Measurements from ENCODE around the gene CIPC.

CIPC gene

GRCh38 chr14:77110286-77110685 lies 12.2 kb downstream of the CIPC start:
- H3K4me1 ChIP-seq (ENCODE audit: control insufficient read depth in 2 of 2, insufficient read depth in 2 of 2, low read length in 2 of 2) = no peaks in the 10 kb centered on the region

GRCh38 chr14:77111021-77111420 lies 13.0 kb downstream of the CIPC start:
- Histone ChIP-seq H3K9ac (ENCODE audit: low read depth in 1 of 2, low read length in 2 of 2) (peak overlapping the region in 1 of 2 donors; percentile 2), H3K36me3 (ENCODE audit: control insufficient read depth in 2 of 2, insufficient read depth in 2 of 2, low read length in 2 of 2) (peaks cover 68 to 71% of the 10 kb centered on the region in 2 donors), H3K4me1 (ENCODE audit: control insufficient read depth in 2 of 2, insufficient read depth in 2 of 2, low read length in 2 of 2) (no peaks in the 10 kb centered on the region), H3K27ac (ENCODE audit: low read depth in 2 of 2, low read length in 2 of 2) (peak overlapping the region in 1 of 2 donors; percentile 9), H3K9me3 (ENCODE audit: control insufficient read depth in 2 of 2, low read length in 2 of 2) (no peaks in the 10 kb centered on the region), H3K4me3 (ENCODE audit: low read length in 2 of 2) (no peak overlapping the region), H3K27me3 (ENCODE audit: control insufficient read depth in 2 of 2, insufficient read depth in 2 of 2, low read length in 2 of 2) (no peaks in the 10 kb centered on the region)

More at GRCh38 chr14:77110286-77110685, 12.2 kb downstream of the CIPC start:
- peaks cover 70 to 71% of the 10 kb centered on the region in 2 donors for H3K36me3 ChIP-seq (ENCODE audit: control insufficient read depth in 2 of 2, insufficient read depth in 2 of 2, low read length in 2 of 2)
- H3K27me3 ChIP-seq (ENCODE audit: control insufficient read depth in 2 of 2, insufficient read depth in 2 of 2, low read length in 2 of 2) = no peaks in the 10 kb centered on the region
- no peak overlapping the region for H3K4me3 ChIP-seq (ENCODE audit: low read length in 2 of 2)
- H3K27ac ChIP-seq (ENCODE audit: low read depth in 2 of 2, low read length in 2 of 2) = no peak overlapping the region
- H3K9ac ChIP-seq (ENCODE audit: low read depth in 1 of 2, low read length in 2 of 2) = no peak overlapping the region
- no peaks in the 10 kb centered on the region for H3K9me3 ChIP-seq (ENCODE audit: control insufficient read depth in 2 of 2, low read length in 2 of 2)

- no peaks in the 10 kb centered on the region for H3K27me3 ChIP-seq (ENCODE audit: control insufficient read depth in 2 of 2, insufficient read depth in 2 of 2, low read length in 2 of 2)
- peaks cover 51 to 59% of the 10 kb centered on the region in 2 donors for H3K36me3 ChIP-seq (ENCODE audit: control insufficient read depth in 2 of 2, insufficient read depth in 2 of 2, low read length in 2 of 2)
- no peaks in the 10 kb centered on the region for H3K9me3 ChIP-seq (ENCODE audit: control insufficient read depth in 2 of 2, low read length in 2 of 2)
- H3K4me1 ChIP-seq (ENCODE audit: control insufficient read depth in 2 of 2, insufficient read depth in 2 of 2, low read length in 2 of 2) = no peaks in the 10 kb centered on the region
- no peak overlapping the region for H3K27ac ChIP-seq (ENCODE audit: low read depth in 2 of 2, low read length in 2 of 2)
- no peak overlapping the region for H3K9ac ChIP-seq (ENCODE audit: low read depth in 1 of 2, low read length in 2 of 2)
- no peak overlapping the region for H3K4me3 ChIP-seq (ENCODE audit: low read length in 2 of 2)
Measured at GRCh38 chr14:77113644-77114043, 15.6 kb downstream of the CIPC start.

GRCh38 chr14:77114609-77115008 lies 16.6 kb downstream of the CIPC start:
- no peak overlapping the region for H3K27ac ChIP-seq (ENCODE audit: low read depth in 2 of 2, low read length in 2 of 2)
- no peaks in the 10 kb centered on the region for H3K27me3 ChIP-seq (ENCODE audit: control insufficient read depth in 2 of 2, insufficient read depth in 2 of 2, low read length in 2 of 2)
- peaks cover 44 to 52% of the 10 kb centered on the region in 2 donors for H3K36me3 ChIP-seq (ENCODE audit: control insufficient read depth in 2 of 2, insufficient read depth in 2 of 2, low read length in 2 of 2)
- no peak overlapping the region for H3K9ac ChIP-seq (ENCODE audit: low read depth in 1 of 2, low read length in 2 of 2)
- no peaks in the 10 kb centered on the region for H3K4me1 ChIP-seq (ENCODE audit: control insufficient read depth in 2 of 2, insufficient read depth in 2 of 2, low read length in 2 of 2)
- H3K9me3 ChIP-seq (ENCODE audit: control insufficient read depth in 2 of 2, low read length in 2 of 2) = no peaks in the 10 kb centered on the region
- H3K4me3 ChIP-seq (ENCODE audit: low read length in 2 of 2) = no peak overlapping the region

- Histone ChIP-seq H3K9ac (ENCODE audit: low read depth in 1 of 2, low read length in 2 of 2) (no peak overlapping the region), H3K27ac (ENCODE audit: low read depth in 2 of 2, low read length in 2 of 2) (no peak overlapping the region), H3K4me1 (ENCODE audit: control insufficient read depth in 2 of 2, insufficient read depth in 2 of 2, low read length in 2 of 2) (peaks cover 8 to 9% of the 10 kb centered on the region in 2 donors), H3K4me3 (ENCODE audit: low read length in 2 of 2) (no peak overlapping the region), H3K27me3 (ENCODE audit: control insufficient read depth in 2 of 2, insufficient read depth in 2 of 2, low read length in 2 of 2) (no peaks in the 10 kb centered on the region), H3K36me3 (ENCODE audit: control insufficient read depth in 2 of 2, insufficient read depth in 2 of 2, low read length in 2 of 2) (peaks cover 35 to 44% of the 10 kb centered on the region in 2 donors), H3K9me3 (ENCODE audit: control insufficient read depth in 2 of 2, low read length in 2 of 2) (no peaks in the 10 kb centered on the region)
Measured at GRCh38 chr14:77116172-77116817, 18.2 kb downstream of the CIPC start.

GRCh38 chr14:77119851-77120250 lies 21.8 kb downstream of the CIPC start:
- peak overlapping the region in 1 of 2 donors; percentile 38 for H3K27ac ChIP-seq (ENCODE audit: low read depth in 2 of 2, low read length in 2 of 2)
- peaks cover 40% of the 10 kb centered on the region in 2 donors for H3K4me1 ChIP-seq (ENCODE audit: control insufficient read depth in 2 of 2, insufficient read depth in 2 of 2, low read length in 2 of 2)
- no peak overlapping the region for H3K9ac ChIP-seq (ENCODE audit: low read depth in 1 of 2, low read length in 2 of 2)
- H3K4me3 ChIP-seq (ENCODE audit: low read length in 2 of 2) = peak overlapping the region in 1 of 2 donors; percentile 9
- H3K9me3 ChIP-seq (ENCODE audit: control insufficient read depth in 2 of 2, low read length in 2 of 2) = no peaks in the 10 kb centered on the region
- H3K27me3 ChIP-seq (ENCODE audit: control insufficient read depth in 2 of 2, insufficient read depth in 2 of 2, low read length in 2 of 2) = no peaks in the 10 kb centered on the region
- H3K36me3 ChIP-seq (ENCODE audit: control insufficient read depth in 2 of 2, insufficient read depth in 2 of 2, low read length in 2 of 2) = peaks cover 5 to 26% of the 10 kb centered on the region in 2 donors

GRCh38 chr14:77120771-77121743 lies 23.0 kb downstream of the CIPC start:
- H3K4me1 ChIP-seq (ENCODE audit: control insufficient read depth in 2 of 2, insufficient read depth in 2 of 2, low read length in 2 of 2) = peaks cover 44 to 46% of the 10 kb centered on the region in 2 donors
- no peaks in the 10 kb centered on the region for H3K9me3 ChIP-seq (ENCODE audit: control insufficient read depth in 2 of 2, low read length in 2 of 2)
- H3K4me3 ChIP-seq (ENCODE audit: low read length in 2 of 2) = peak overlapping the region in 1 of 2 donors; percentile 13
- H3K36me3 ChIP-seq (ENCODE audit: control insufficient read depth in 2 of 2, insufficient read depth in 2 of 2, low read length in 2 of 2) = peaks cover 3 to 21% of the 10 kb centered on the region in 2 donors
- peak overlapping the region; percentile 86 to 91 for H3K27ac ChIP-seq (ENCODE audit: low read depth in 2 of 2, low read length in 2 of 2)
- H3K9ac ChIP-seq (ENCODE audit: low read depth in 1 of 2, low read length in 2 of 2) = peak overlapping the region; percentile 24 to 42
- H3K27me3 ChIP-seq (ENCODE audit: control insufficient read depth in 2 of 2, insufficient read depth in 2 of 2, low read length in 2 of 2) = peaks cover 0 to 2% of the 10 kb centered on the region in 2 donors

GRCh38 chr14:77122526-77123125 lies 24.6 kb downstream of the CIPC start:
- H3K4me1 ChIP-seq (ENCODE audit: control insufficient read depth in 2 of 2, insufficient read depth in 2 of 2, low read length in 2 of 2) = peaks cover 44 to 46% of the 10 kb centered on the region in 2 donors
- H3K27ac ChIP-seq (ENCODE audit: low read depth in 2 of 2, low read length in 2 of 2) = peak overlapping the region; percentile 86 to 91
- peaks cover 0 to 13% of the 10 kb centered on the region in 2 donors for H3K36me3 ChIP-seq (ENCODE audit: control insufficient read depth in 2 of 2, insufficient read depth in 2 of 2, low read length in 2 of 2)
- H3K27me3 ChIP-seq (ENCODE audit: control insufficient read depth in 2 of 2, insufficient read depth in 2 of 2, low read length in 2 of 2) = peaks cover 0 to 2% of the 10 kb centered on the region in 2 donors
- H3K9ac ChIP-seq (ENCODE audit: low read depth in 1 of 2, low read length in 2 of 2) = peak overlapping the region in 1 of 2 donors; percentile 1
- peak overlapping the region in 1 of 2 donors; percentile 1 for H3K4me3 ChIP-seq (ENCODE audit: low read length in 2 of 2)
- no peaks in the 10 kb centered on the region for H3K9me3 ChIP-seq (ENCODE audit: control insufficient read depth in 2 of 2, low read length in 2 of 2)

GRCh38 chr14:77123381-77124325 lies 25.6 kb downstream of the CIPC start:
- peak overlapping the region in 1 of 2 donors; percentile 76 for H3K4me3 ChIP-seq (ENCODE audit: low read length in 2 of 2)
- peak overlapping the region; percentile 86 to 91 for H3K27ac ChIP-seq (ENCODE audit: low read depth in 2 of 2, low read length in 2 of 2)
- peaks cover 0 to 10% of the 10 kb centered on the region in 2 donors for H3K36me3 ChIP-seq (ENCODE audit: control insufficient read depth in 2 of 2, insufficient read depth in 2 of 2, low read length in 2 of 2)
- H3K9ac ChIP-seq (ENCODE audit: low read depth in 1 of 2, low read length in 2 of 2) = peak overlapping the region; percentile 60 to 78
- H3K9me3 ChIP-seq (ENCODE audit: control insufficient read depth in 2 of 2, low read length in 2 of 2) = no peaks in the 10 kb centered on the region
- H3K4me1 ChIP-seq (ENCODE audit: control insufficient read depth in 2 of 2, insufficient read depth in 2 of 2, low read length in 2 of 2) = peaks cover 44 to 46% of the 10 kb centered on the region in 2 donors
- H3K27me3 ChIP-seq (ENCODE audit: control insufficient read depth in 2 of 2, insufficient read depth in 2 of 2, low read length in 2 of 2) = peaks cover 4 to 9% of the 10 kb centered on the region in 2 donors

Measured in mucosa of rectum (tissue), 2 donors.